HCT116 (cell line): ENCODE data around the gene SELPLG. TPM values are rescaled to one million over a fixed set of nuclear protein-coding genes. Genes with fewer than 3 reads are reported as not detected.

Source experiments
- ATAC-seq: fragments of 200-7000 bp; cut with Tn5 transposase; 2 replicates; pipeline ENCODE4 v1.9.1; 2020; ENCODE audit warnings: mild to moderate bottlenecking, moderate library complexity
- BruUV-seq: library from RNA; stranded (reverse); fragments of 400-500 nt; replicated peaks from 2 replicates; lab custom pipeline; 2021; lab: Mats Ljungman, UMichigan
- CTCF ChIA-PET: fragments of 300-600 bp; sonication (Branson Sonifier 250); formaldehyde crosslinking; loops from one replicate; lab custom pipeline; 2021; ENCODE audit warnings: antibody characterized with exemption; lab: Charles Lee
- POLR2A ChIA-PET: fragments of 300-600, 350-600 bp; sonication (Branson Sonifier 250); formaldehyde crosslinking; loops from one replicate; lab custom pipeline; 2021; ENCODE audit warnings: antibody characterized with exemption; lab: Charles Lee
- RAD21 ChIA-PET, 2 experiments: fragments of 300-600 bp; sonication (Branson Sonifier 250); formaldehyde crosslinking; loops; one replicate each; lab custom pipeline; 2023; ENCODE audit warnings: low total read pairs in 2 of 2; ENCODE audit not compliant: uncharacterized antibody in 2 of 2, unreplicated experiment in 2 of 2, low non-redundant PET in 1 of 2; lab: Charles Lee
- DNase-seq: peaks from one replicate; pipeline ENCODE4 v3.0.0-alpha.2; 2010; ENCODE audit warnings: low read depth, low spot score
- H2AFZ ChIP-seq: fragments of 200-600 bp; shearing (Covaris generic), sonication (generic); 2 replicates; pipeline ENCODE4 v1.6.1; 2017; ENCODE audit warnings: low read depth, mixed run types, mixed read lengths, antibody characterized with exemption, low read length; ENCODE audit not compliant: poor library complexity, severe bottlenecking
- H3K27ac ChIP-seq: 2 replicates; pipeline ENCODE4 v1.5.1; 2012; ENCODE audit warnings: low read depth, low read length
- H3K27me3 ChIP-seq: fragments of 200-600 bp; sonication (generic); 2 replicates; pipeline ENCODE4 v1.6.1; 2016; ENCODE audit warnings: mixed run types, low read length, mixed read lengths; ENCODE audit not compliant: insufficient read depth
- H3K36me3 ChIP-seq, 2 experiments: fragments of 200-500 bp in 1 of 2; fragments of 200-600 bp in 1 of 2; sonication (Bioruptor generic) in 1 of 2; sonication (generic) in 1 of 2; 2 replicates each; pipeline versions ENCODE4 v1.5.1 to v1.6.1; 2014 to 2016; ENCODE audit warnings: low read length in 2 of 2, inconsistent platforms in 1 of 2, mixed read lengths in 1 of 2, mixed run types in 1 of 2; ENCODE audit not compliant: insufficient read depth in 2 of 2, control insufficient read depth in 1 of 2
- H3K4me1 ChIP-seq, 2 experiments: fragments of 200-600 bp in 1 of 2; sonication (generic) in 1 of 2; 2 replicates each; pipeline versions ENCODE4 v1.5.1 to v1.6.1; 2012 to 2017; ENCODE audit warnings: low read length in 2 of 2, inconsistent platforms in 1 of 2, mild to moderate bottlenecking in 1 of 2, mixed read lengths in 1 of 2, mixed run types in 1 of 2, moderate library complexity in 1 of 2; ENCODE audit not compliant: insufficient read depth in 2 of 2, control insufficient read depth in 1 of 2
- H3K4me2 ChIP-seq: fragments of 200-600 bp; sonication (generic); 2 replicates; pipeline ENCODE4 v1.6.1; 2017; ENCODE audit warnings: mixed run types, low read length, mixed read lengths
- H3K4me3 ChIP-seq, 2 experiments: fragments of 200-600 bp in 1 of 2; sonication (generic) in 1 of 2; replicated peaks in 1 of 2; 2 replicates each; pipeline ENCODE4 v1.5.1; 2011 to 2016; ENCODE audit warnings: low read length in 2 of 2, control low read depth in 1 of 2, low read depth in 1 of 2, mild to moderate bottlenecking in 1 of 2, mixed read lengths in 1 of 2, mixed run types in 1 of 2
- H3K79me2 ChIP-seq: fragments of 200-600 bp; sonication (generic); 2 replicates; pipeline ENCODE4 v1.6.1; 2017; ENCODE audit warnings: mild to moderate bottlenecking, mixed run types, low read length, moderate library complexity, mixed read lengths; ENCODE audit not compliant: insufficient read depth
- H3K9ac ChIP-seq: fragments of 200-600 bp; sonication (generic); 2 replicates; pipeline ENCODE4 v1.6.1; 2016; ENCODE audit warnings: low read length, mixed read lengths
- H3K9me2 ChIP-seq: fragments of 200-600 bp; sonication (generic), shearing (Covaris generic); 2 replicates; pipeline ENCODE4 v1.6.1; 2017; ENCODE audit warnings: mixed run types, mild to moderate bottlenecking, moderate library complexity; ENCODE audit not compliant: insufficient read depth
- H3K9me3 ChIP-seq, 2 experiments: fragments of 200-500 bp in 1 of 2; fragments of 200-600 bp in 1 of 2; sonication (Bioruptor generic) in 1 of 2; sonication (generic) in 1 of 2; 2 replicates each; pipeline ENCODE4 v1.6.1; 2014 to 2017; ENCODE audit warnings: low read length in 2 of 2, mixed read lengths in 2 of 2, inconsistent platforms in 1 of 2, low read depth in 1 of 2, mild to moderate bottlenecking in 1 of 2, mixed run types in 1 of 2, moderate library complexity in 1 of 2; ENCODE audit not compliant: control insufficient read depth in 1 of 2, insufficient read depth in 1 of 2
- H4K20me1 ChIP-seq: fragments of 200-600 bp; sonication (generic), shearing (Covaris generic); 2 replicates; pipeline ENCODE4 v1.6.1; 2017; ENCODE audit warnings: mixed run types, mild to moderate bottlenecking, moderate library complexity; ENCODE audit not compliant: insufficient read depth
- CTCF ChIP-seq, 3 experiments: fragments of 200-600 bp in 1 of 3; sonication (generic) in 1 of 3; IDR thresholded peaks in 2 of 3; conservative IDR thresholded peaks in 1 of 3; 2 replicates each; pipeline ENCODE4 v1.5.1; 2012 to 2017; ENCODE audit warnings: low read depth in 2 of 3, low read length in 2 of 3, antibody characterized with exemption in 1 of 3, borderline replicate concordance in 1 of 3, control low read depth in 1 of 3, mild to moderate bottlenecking in 1 of 3, mixed read lengths in 1 of 3, mixed run types in 1 of 3, moderate library complexity in 1 of 3; ENCODE audit not compliant: insufficient read depth in 1 of 3
- RAD21 ChIP-seq: IDR thresholded peaks from 2 replicates; pipeline ENCODE4 v1.6.1; 2012; ENCODE audit warnings: low read depth, mild to moderate bottlenecking
- YY1 ChIP-seq: IDR thresholded peaks from 2 replicates; pipeline ENCODE4 v1.6.1; 2011; ENCODE audit warnings: low read length, low read depth, moderate library complexity, mild to moderate bottlenecking; ENCODE audit not compliant: insufficient replicate concordance; ENCODE audit errors: extremely low read depth
- intact Hi-C: fragments of 100-400 bp; cut with micrococcal nuclease; formaldehyde crosslinking; loops from 2 replicates; pipeline ENCODE4 v1.10.0; 2022
- total RNA-seq: library from RNA; stranded (reverse); gene quantifications from one replicate; pipeline ENCODE4 v1.2.1, GENCODE V29; 2021; ENCODE audit not compliant: unreplicated experiment
- TF ChIP-seq, protein P1 (sequence below): IDR thresholded peaks from 2 replicates; pipeline ENCODE4 v1.6.1; 2011; ENCODE audit warnings: mild to moderate bottlenecking, low read length, moderate library complexity; ENCODE audit not compliant: insufficient replicate concordance; ENCODE audit errors: extremely low read depth

SELPLG gene
- total RNA-seq, 1 experiment from 2014 or later = 1.2 TPM

GRCh38 chr12:108618079-108618952, 15.4 kb downstream of the SELPLG start:
- BruUV-seq = no TSS peak
- no peaks in the 10 kb centered on the region for H3K27me3 ChIP-seq
- TF ChIP-seq CTCF (IDR thresholded peaks at IDR 0.05 in 2 of 3, conservative IDR thresholded peaks at IDR 0.05 in 1 of 3; ENCODE audit: borderline replicate concordance in 1 of 3, insufficient read depth in 1 of 3, low read depth in 2 of 3, low read length in 2 of 3) (peak; percentile 95 to 99 (median 96)), RAD21 (peak; percentile 99), YY1 (peak; percentile 57)
- TF ChIP-seq, protein P1, sequence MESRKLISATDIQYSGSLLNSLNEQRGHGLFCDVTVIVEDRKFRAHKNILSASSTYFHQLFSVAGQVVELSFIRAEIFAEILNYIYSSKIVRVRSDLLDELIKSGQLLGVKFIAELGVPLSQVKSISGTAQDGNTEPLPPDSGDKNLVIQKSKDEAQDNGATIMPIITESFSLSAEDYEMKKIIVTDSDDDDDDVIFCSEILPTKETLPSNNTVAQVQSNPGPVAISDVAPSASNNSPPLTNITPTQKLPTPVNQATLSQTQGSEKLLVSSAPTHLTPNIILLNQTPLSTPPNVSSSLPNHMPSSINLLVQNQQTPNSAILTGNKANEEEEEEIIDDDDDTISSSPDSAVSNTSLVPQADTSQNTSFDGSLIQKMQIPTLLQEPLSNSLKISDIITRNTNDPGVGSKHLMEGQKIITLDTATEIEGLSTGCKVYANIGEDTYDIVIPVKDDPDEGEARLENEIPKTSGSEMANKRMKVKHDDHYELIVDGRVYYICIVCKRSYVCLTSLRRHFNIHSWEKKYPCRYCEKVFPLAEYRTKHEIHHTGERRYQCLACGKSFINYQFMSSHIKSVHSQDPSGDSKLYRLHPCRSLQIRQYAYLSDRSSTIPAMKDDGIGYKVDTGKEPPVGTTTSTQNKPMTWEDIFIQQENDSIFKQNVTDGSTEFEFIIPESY = no peak
- TF ChIP-seq, all 23 proteins: peak for 3
- H3K9me3 ChIP-seq = peaks cover 0 to 6% of the 10 kb centered on the region in 2 experiments; a peak in 1 of 4 replicates
- H3K4me3 ChIP-seq = no peak overlapping the region
- intact Hi-C loops = loop anchor here (1.0 to 10.0 kb wide), 6 partner anchors 48 to 704 kb away; partner anchors contain the start of genes CMKLR1 and FICD
- DNase-seq (peak; percentile 64), ATAC-seq (peak; percentile 96)
- no peaks in the 10 kb centered on the region for H4K20me1 ChIP-seq
- RAD21 ChIA-PET = interaction anchor here (0.6 to 0.7 kb wide), 2 partner anchors 29 to 31 kb away, joined by 3 read pairs; no protein-coding TSS in a partner anchor
- peaks cover 2 to 16% of the 10 kb centered on the region in 2 experiments for H3K4me1 ChIP-seq
- H3K9me2 ChIP-seq = no peaks in the 10 kb centered on the region
- H3K27ac ChIP-seq = no peak overlapping the region
- peak overlapping the region; percentile 67 for H2AFZ ChIP-seq
- peak overlapping the region; percentile 30; the same call in 1 of the 2 replicates for H3K4me2 ChIP-seq
- H3K79me2 ChIP-seq = no peaks in the 10 kb centered on the region
- CTCF ChIA-PET = interaction anchor here (0.7 to 2.9 kb wide), 15 partner anchors 10 to 555 kb away, joined by 3 to 16 read pairs (median 4); partner anchors contain the start of gene ISCU
- H3K9ac ChIP-seq = no peak overlapping the region
- POLR2A ChIA-PET = interaction anchor here (1.1 to 1.4 kb wide), 2 partner anchors 53 to 56 kb away, joined by 3 read pairs; partner anchors contain the start of gene ISCU
- no peaks in the 10 kb centered on the region for H3K36me3 ChIP-seq
